Panc1 (cell line): Measurements from ENCODE around the gene PDZD2.

Experiments used
- POLR2AphosphoS5 ChIP-seq: IDR thresholded peaks from 2 replicates; pipeline ENCODE4 v1.6.1; 2012; ENCODE audit warnings: mild to moderate bottlenecking, low read depth, low read length, moderate library complexity
- REST ChIP-seq, 2 experiments: IDR thresholded peaks; 2 replicates each; pipeline ENCODE4 v1.6.1; 2011 to 2012; ENCODE audit warnings: low read depth in 2 of 2, control low read depth in 1 of 2, low read length in 1 of 2, mild to moderate bottlenecking in 1 of 2, moderate library complexity in 1 of 2; ENCODE audit not compliant: insufficient read depth in 1 of 2
- SIN3A ChIP-seq: IDR thresholded peaks from 2 replicates; pipeline ENCODE4 v1.6.1; 2012; ENCODE audit warnings: low read depth, mild to moderate bottlenecking, low read length, moderate library complexity, borderline replicate concordance; ENCODE audit not compliant: insufficient read depth
- TCF7L2 ChIP-seq: IDR thresholded peaks from 2 replicates; pipeline ENCODE4 v1.6.1; 2011; ENCODE audit warnings: mild to moderate bottlenecking, low read depth, low read length, inconsistent platforms
- TF ChIP-seq, protein P1 (sequence below): fragments of 450-650 bp; IDR thresholded peaks from 2 replicates; pipeline ENCODE4 v1.5.1; 2017; ENCODE audit warnings: mild to moderate bottlenecking

GRCh38 chr5:31783731-31784130 is 144.8 kb downstream of the PDZD2 start:
- TF ChIP-seq, protein P1, sequence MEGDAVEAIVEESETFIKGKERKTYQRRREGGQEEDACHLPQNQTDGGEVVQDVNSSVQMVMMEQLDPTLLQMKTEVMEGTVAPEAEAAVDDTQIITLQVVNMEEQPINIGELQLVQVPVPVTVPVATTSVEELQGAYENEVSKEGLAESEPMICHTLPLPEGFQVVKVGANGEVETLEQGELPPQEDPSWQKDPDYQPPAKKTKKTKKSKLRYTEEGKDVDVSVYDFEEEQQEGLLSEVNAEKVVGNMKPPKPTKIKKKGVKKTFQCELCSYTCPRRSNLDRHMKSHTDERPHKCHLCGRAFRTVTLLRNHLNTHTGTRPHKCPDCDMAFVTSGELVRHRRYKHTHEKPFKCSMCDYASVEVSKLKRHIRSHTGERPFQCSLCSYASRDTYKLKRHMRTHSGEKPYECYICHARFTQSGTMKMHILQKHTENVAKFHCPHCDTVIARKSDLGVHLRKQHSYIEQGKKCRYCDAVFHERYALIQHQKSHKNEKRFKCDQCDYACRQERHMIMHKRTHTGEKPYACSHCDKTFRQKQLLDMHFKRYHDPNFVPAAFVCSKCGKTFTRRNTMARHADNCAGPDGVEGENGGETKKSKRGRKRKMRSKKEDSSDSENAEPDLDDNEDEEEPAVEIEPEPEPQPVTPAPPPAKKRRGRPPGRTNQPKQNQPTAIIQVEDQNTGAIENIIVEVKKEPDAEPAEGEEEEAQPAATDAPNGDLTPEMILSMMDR: no peak
- TF ChIP-seq TCF7L2: no peak
- no peak for TF ChIP-seq SIN3A
- TF ChIP-seq POLR2AphosphoS5: no peak
- no peak for TF ChIP-seq REST (IDR thresholded peaks at IDR 0.05; ENCODE audit: insufficient read depth in 1 of 2, low read depth in 2 of 2, low read length in 1 of 2)
